Measurements from ENCODE around the gene DCTN3.

DCTN3 gene

DNA sequence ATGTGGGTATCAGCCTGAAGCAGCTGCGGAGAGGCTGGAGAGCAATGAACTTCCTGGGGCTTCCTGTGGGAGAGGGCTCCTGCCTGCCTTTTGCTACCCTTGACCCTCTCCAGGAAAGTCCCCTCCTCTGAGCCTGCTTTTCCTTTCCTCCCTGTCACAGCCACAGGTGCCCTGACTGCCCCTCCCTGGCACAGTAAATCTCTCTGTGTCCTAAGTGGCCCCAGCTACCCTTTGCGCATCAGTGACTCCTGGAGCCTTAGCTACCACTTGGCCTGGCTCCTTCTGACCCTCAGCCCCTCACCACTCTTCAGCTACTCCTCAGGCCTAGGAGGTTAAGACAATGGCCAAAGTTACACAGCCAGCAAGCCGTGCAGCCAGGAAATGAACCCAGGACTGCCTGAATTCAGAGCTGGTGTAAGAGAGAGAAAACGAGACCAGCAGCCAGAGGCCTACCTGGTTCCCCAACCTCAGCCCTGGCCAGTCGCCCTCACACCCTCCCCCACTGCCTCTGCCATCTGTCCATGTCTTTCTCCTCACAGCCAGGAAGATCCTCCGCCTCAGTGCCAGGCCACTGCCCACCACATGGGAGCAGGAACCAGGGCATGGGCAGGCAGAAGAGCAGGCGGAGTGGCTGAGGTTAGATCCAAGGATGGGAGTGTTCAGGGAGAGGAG, 49.4 kb downstream of the DCTN3 start:
- no peak for DNase-seq

GRCh38 chr9:34570376-34570775, 49.9 kb downstream of the DCTN3 start:
- DNase-seq, result no peak

DNA sequence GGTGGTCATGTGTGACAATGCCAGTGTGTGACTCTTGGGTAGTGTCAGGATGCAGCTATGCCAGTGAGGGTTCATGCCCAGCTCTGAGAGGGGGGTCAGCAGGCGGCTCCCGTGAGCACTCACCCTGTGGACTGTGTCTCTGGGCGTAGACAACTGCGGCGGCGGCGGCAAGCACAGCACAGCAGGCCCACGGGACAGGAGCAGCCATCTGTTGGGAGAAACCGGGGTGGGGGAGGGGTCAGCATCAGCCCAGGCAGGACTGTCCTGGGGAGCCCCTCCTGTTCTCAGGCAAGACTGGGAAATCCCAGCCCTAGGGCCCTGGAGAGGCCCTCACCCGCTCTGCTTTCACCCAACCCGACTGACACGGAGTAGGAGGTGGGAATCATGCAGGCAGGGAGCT, 51.5 kb downstream of the DCTN3 start:
- no peak for DNase-seq

DNA sequence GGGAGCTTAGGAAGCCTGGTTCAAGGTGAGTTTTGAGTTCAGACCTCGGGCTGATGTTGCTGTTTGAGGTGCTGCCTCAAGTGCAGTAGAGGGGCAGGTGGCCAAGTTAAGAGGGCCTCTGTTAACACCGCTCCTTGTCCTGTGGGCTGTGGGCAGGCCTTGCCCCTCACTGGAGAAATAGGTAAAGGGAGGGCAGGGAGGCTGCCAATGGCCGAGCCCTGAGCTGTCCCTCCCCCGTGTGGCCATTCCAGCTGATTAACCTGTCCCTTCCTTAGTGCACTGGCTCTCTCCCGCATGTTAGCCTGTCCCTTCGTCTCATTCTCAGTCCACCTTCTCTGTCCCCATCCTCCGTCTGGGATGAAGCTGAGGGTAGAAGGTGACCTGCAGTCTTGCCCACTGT, 52.2 kb downstream of the DCTN3 start:
- no peak for DNase-seq

- DNase-seq, result no peak
Measured at GRCh38 chr9:34566972-34567371, 53.3 kb downstream of the DCTN3 start.

- DNase-seq, result no peak
Measured at GRCh38 chr9:34566322-34566721, 54.0 kb downstream of the DCTN3 start.

- no peak for DNase-seq
Measured at GRCh38 chr9:34565856-34566255, 54.4 kb downstream of the DCTN3 start.

DNA sequence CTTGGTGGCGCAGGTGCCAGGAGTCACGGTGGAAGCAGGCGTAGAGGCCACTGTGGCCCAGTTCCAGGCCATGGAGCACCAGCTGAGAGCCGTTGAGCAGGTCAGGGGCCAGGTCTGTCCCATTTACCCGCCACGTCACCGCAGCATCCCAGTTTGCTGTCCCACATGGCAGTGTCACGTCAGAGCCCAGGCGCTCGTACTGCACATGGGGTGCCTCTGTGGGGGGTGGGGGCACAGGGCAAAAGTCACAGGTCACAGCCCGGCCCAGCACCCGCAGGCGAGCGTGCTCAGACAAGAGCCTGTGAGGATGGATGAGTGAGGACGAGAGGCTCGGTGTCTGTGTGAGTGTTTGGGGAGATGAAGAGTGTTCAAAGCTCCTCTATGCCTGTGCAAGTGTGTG, 55.7 kb downstream of the DCTN3 start:
- DNase-seq, result no peak

All from suppressor macrophage treated with lipopolysaccharide for 4 hours (primary cell).